Left cardiac atrium (tissue), 4 donors: Measurements from ENCODE around the gene MEX3C. TPM values are rescaled to one million over a fixed set of nuclear protein-coding genes. Genes with fewer than 3 reads are reported as not detected.

Experiments
- ATAC-seq, 2 donors: fragments of 200-7000 bp; cut with Tn5 transposase; one replicate each; pipeline ENCODE4 v1.9.1; 2020; ENCODE audit warnings: mild to moderate bottlenecking in 2 of 2, moderate library complexity in 2 of 2
- DNase-seq: peaks from one replicate; pipeline ENCODE4 v3.0.0-alpha.2; 2020
- intact Hi-C, 2 donors: fragments of 100-400 bp; cut with DNase I; formaldehyde crosslinking; loops; one replicate each; pipeline versions ENCODE4 v1.14.1 to v1.15.1; 2022 to 2023
- total RNA-seq, 2 donors: library from RNA; stranded (reverse); fragmentation: NEBNext Ultra II Directional; extraction: Animal tissue kit (Norgen Biotek cat#: 25700); gene quantifications; one replicate each; pipeline ENCODE4 v1.2.1, GENCODE V29; 2021
- donor health status: DM: no; HTN: yes; CAD: no.
- donor health status: DM: no; HTN: yes; CAD: no; lungs with severe emphysema.
- donor health status: DM: yes; HTN: yes; CAD: no.
- donor health status: Dilated cardiomyopathy.

MEX3C gene
- total RNA-seq, 2 donors from 2014 or later: 18.2 to 28.4 TPM

DNA sequence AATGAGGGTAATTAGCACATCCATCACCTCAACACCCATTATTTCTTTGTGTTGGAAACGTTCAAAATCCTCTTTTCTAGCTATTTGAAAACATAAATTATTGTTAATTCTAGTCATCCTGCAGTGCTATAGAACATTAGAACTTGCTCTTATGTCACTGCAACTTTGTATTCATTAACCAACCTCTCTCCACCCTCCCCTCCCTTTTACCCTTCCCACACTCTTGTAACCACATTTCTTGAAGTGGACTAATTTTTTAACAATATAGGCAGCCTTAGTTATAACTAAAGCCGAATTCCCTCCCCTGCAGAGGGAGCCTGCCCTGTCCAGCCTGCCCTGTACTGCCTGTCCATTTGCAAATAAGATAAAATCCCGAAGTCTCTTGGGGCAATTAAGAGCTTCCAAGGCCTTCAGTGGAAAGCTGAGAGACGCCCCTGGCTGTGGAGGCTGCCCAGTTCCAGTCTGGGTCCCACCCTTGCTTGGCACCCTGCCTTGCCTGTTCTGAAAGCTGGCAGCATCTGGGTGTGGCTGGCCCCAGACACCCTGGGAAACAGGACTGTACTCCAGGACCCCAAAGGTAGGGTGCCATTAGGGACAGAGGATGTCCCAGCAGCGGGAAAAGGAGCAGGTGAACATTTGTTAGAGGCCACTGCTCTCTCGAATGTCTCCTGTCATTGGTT, 65.1 kb downstream of the MEX3C start:
- DNase-seq: no peak
- ATAC-seq: no peak
- intact Hi-C loops: no loop called here

DNA sequence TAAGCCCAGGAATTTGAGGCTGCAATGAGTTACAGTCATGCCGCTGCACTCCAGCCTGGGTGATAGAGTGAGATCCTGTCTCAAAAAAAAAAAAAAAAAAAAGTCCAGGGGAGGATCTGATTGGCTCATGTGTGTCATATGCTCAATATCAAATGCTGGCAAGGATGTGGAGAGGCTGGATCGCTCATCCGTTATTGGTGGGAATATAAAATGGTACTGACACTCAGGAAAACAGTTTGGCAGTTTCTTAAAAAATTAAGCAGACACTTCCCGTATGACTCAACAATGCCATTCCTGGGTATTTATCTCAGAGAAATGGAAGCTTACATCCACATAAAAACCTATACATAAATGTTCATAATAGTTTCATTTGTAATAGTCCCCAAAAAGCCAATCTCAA, 68.9 kb downstream of the MEX3C start:
- DNase-seq: no peak
- intact Hi-C loops: no loop called here
- no peak for ATAC-seq

DNA sequence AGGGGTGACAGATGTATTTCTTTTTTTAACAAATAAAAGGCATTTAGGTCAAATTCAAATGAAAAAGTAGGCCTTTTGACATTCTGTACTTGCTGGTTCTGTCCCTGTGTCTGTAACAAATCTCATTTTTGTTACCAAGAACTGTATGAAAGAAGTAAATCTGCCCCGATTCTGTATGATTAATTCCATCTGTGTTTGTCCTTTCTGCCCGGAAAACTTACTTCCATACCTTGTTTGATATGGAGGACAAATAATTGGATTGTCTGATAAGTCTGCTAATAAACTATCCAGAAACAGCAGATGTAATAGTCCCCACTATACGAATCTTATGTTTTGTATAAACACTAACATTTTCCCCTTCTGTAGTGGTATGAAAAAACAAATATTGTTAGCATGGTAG, 69.8 kb downstream of the MEX3C start:
- intact Hi-C loops: no loop called here
- ATAC-seq: no peak
- no peak for DNase-seq

DNA sequence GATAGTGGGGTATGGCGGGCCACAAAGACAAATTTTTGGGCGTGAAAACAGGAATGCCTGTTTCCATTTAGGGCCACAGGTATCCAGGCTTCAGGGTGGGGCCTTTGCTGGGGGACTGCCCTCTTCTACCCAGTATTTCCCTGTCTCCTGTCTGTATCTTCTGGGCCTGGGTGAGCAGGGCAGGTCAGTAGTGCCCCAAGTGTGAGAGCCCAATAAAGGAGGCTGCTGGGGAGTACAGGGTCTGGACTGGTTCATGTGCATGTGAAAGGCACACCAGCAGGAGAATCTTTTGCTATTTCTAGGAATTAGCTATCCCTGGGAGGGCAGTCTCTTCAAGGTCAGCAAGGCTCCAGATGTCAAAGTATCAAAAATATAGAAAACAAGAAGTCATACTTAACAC, 71.5 kb downstream of the MEX3C start:
- DNase-seq (no peak), ATAC-seq (no peak)
- intact Hi-C loops: no loop called here

Other genes starting within 250 kb of the MEX3C start
- gene ELAC1, start 229.6 kb downstream of the MEX3C start, total RNA-seq: 1 to 10 TPM; 4.3 to 5.3 TPM
- 10 to 100 TPM; 77.1 to 87.9 TPM for gene SMAD4, start 167.5 kb downstream of the MEX3C start, total RNA-seq